ENCODE measurements around the gene SUCLG1.

SUCLG1 gene

DNA sequence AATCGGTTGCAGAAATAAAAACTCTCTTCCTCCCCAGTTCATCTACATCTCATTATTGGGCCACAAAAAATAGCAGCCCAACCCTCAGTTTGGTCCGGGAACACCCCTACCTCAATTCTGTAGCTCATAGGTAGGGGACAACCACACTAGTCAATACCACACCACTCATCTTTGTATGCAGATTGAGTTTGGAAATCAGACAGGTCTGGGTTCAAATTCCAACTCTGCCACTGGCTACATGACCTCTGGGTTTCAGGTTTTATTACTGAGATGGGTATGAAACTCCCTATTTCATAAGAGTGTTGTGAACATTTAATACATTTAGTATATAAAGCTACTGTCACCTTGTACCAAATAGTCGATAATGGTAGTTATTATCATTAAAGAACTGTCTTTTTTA, 2.2 kb upstream of the SUCLG1 start:
- no peak for DNase-seq (ENCODE audit: low read depth in 2 of 2)

DNA sequence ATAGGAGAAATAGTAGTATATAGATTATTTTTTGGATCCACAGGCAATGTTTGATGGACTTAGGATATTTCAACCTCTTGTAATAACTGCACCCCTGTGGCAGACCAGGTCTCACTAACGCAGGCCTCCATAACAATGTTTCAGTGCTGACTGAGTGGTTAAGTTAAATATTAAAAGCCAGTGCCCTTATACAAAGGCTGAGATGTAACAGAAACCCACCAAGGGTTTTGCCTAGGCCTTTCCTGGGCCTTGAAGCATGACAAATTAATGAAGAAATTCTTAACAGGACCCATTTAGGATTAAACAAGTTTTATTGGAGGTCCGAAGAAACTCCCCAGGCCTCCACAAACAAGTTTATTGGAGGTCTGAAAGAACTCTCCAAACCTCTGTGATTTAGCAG, 1.6 kb upstream of the SUCLG1 start:
- DNase-seq (ENCODE audit: low read depth in 2 of 2): no peak

DNA sequence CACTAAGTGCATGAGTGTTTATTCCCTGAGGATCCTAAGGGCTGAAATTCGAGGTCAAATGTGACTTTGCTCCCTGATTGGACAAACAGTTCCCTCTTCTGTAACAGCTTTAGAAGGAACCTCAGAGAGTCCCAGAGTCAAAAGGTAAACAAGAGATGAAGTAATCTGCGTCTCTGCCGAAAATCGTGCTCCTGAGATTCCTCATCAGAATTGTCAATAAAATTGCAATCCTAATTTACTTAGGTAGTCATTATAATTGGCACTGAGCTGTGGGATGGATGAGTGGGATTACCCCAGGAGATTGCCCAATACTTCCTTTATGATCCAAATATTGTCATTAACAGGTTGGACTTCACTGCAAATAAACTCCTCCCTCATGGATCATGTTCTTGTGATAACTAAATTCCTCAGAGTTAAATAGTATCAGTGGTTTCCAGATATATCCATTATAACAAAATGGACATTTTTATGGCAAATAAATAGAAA, 907 bp upstream of the SUCLG1 start:
- DNase-seq (ENCODE audit: low read depth in 2 of 2): no peak

DNA sequence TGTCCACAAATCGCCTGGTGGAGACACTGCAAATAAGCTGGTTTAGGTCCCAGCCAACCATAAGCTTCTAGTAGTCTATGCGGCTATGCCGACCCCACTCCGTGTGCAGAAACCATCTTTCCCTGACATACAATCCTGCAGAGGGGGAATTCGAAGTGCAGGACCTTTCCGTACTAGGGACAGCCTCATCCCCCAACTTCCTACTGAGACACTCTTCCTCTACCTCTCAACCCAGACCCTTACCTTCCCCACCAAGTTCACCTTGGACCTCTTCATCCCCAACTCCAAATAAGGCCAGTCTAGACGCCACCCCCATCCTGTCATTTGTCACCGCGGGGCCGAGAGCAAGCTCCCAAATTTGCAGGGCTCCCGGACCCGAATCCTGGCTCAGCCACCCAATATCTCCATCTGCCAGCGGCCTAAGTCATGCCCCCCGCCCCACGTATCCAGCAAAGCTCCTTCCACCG, 496 bp downstream of the SUCLG1 start:
- no peak for DNase-seq (ENCODE audit: low read depth in 2 of 2)

DNA sequence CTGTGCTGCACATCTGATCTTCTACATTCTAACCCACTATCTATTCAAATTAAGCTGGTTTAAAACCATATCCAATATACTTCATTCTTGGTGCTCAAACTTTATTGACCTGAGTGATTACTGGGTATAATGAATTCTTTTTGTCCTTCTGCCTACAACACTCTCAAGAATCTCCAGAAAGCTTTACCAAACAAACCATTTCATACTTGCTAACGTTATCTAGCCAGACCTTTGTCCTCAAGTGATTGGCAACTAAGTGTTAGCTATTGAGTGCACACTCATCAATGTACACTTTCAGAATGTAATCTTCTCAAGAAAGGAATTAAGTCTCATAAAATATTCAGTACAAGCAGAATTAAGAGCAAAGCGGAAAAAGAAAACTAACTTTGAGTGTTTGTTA, 1.4 kb downstream of the SUCLG1 start:
- DNase-seq (ENCODE audit: low read depth in 2 of 2): no peak

DNA sequence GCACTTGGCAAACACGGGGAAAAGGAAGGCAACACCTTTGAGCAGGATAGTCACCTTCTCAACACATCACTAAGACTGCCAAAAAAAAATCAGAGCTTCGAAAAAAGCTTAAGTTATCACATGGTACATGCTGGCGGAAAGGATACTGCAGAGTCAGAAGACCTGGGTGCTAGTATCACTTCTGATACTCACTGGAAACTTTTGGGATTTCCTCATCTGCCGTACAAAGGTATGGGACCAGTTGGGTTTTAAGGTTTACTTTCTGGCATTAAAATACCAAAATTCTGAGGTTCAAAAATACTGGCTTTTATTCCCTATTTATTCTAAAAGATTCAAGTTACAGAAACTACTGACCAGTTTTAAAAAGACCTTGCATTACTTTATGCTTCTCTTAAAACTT, 2.9 kb downstream of the SUCLG1 start:
- no peak for DNase-seq (ENCODE audit: low read depth in 2 of 2)

DNA sequence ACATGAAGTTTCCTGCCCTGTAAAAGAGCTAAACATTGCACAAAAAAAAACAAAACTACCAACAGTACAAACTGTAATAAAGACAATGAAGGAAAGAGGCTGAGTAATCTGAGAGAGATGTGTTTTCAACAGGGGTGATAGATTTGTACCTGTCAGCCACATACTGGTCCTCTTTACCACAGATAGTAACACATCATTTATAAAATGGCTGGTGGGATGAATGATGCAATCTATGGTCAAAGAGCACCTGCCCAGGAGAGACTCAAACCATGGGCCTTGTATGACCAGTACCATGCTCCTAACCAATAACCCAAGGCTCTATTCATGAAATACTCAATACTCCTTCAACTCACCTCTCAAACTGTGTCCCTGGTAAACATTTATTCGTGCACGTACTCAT, 4.5 kb downstream of the SUCLG1 start:
- DNase-seq (ENCODE audit: low read depth in 2 of 2): no peak

DNA sequence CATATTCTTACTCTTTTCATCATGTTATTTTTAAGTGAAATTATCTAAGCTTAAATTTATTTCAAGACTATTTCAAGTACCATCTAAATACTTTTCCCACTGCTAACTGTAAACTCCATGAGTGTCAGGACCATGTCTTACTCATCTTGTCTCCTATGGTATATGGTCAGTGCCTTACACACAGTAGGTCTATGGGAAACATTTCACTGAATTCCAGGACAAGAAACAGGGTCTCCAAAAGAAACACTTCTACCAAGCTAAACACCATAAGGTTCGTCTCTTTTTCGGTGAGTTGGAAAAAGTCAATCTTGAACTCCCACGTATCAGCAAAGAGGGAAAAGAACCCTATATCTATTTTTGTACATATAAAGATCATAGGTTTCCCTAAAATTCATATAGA, 6.5 kb downstream of the SUCLG1 start:
- no peak for DNase-seq (ENCODE audit: low read depth in 2 of 2)

DNA sequence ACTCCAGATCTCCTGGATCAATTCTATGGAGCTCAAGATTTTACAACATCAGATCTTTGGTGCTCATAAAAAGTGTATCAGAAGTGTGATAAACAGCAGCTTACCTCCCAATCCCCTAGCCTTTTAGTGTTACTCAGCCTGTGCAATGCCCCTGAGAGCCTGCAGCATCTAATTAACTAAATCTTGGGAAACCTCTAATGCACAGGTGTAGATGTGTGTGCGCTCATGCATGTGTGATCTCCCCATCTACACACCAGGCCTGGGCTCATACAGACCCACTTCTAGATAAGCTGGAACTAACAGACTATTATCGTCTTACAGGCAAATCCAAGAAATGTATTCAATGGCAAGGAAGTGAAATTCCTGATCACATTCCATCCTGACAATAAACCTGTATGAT, 7.5 kb downstream of the SUCLG1 start:
- no peak for DNase-seq (ENCODE audit: low read depth in 2 of 2)

DNA sequence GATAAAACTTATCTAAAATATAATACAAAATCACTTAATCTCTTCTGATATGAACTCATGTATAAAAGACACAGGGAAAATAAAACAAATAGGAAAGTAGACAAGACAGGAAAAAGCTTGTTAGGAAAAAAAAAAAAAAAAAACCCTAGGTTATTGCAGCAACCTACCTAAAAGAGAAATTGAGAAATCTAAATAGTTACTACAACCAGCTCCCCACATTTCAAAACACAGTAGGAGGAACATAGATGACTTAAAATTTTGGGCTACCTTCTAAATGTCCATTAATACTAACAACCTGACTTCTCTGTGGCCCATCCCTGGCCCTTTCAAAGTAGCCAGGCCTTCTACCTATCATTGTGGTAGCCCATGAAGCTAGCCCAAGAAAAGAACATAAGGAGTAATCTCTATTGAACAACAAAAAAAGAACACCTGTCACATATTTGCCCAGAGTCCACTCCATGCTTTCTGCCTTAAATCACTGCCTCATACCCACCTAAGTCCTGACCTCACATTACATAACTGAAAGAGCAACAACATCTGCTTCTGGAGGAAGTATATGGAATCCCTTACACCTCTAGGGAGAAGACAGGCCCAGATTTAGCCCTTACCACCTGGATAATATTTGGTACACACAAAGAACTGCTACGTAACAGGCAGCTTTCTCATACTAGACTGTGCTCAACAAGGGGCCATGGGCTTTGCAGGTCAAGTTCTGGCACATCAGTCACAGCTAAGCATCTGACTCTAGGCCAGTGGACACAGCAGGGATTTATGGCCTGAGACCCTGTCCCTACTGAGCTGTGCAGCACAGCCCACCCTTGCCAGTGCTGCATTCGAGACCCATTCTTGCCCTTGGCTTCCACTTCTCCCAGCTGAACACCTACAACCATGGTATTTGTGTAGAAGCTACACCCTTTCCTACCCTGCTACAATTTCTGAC, 8.5 kb downstream of the SUCLG1 start:
- DNase-seq (ENCODE audit: low read depth in 2 of 2): no peak

DNA sequence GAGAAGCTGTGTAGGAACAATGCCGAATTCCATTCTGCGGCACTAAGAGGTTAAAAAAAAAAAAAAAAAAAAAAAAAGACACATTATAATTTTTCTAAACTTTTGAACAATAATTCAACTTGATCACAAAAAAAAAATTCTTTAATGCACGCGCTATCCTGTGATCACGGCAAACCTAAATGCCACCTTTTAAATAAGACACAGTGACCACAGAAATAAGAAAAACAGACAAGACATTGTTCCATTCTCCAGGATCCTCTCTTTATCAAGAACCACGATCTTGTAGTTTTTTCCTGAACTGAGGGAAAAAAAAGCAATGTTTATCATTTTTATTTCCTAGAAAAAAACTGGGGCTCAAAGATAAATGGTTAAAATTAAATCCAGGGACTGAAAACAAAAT, 9.4 kb downstream of the SUCLG1 start:
- DNase-seq (ENCODE audit: low read depth in 2 of 2): no peak

DNA sequence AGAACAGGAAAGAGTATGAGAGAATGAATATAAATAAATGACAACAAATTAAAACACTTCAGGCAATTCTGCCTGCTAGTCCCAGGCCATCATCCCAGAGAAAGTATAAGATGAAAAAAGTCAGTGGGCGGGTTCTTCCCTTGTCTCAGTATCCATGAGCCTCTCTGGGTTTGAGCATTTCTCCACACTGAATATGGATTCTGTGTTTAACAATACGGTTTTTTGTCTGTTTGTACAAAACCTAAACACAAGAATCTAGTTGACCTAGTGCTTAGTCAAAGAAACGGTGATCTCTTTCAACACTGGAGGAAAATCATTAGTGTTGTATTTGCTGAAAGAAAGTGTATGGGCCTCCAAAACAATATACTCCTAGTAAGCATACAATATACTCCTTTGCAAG, 10.0 kb downstream of the SUCLG1 start:
- DNase-seq (ENCODE audit: low read depth in 2 of 2): no peak

DNA sequence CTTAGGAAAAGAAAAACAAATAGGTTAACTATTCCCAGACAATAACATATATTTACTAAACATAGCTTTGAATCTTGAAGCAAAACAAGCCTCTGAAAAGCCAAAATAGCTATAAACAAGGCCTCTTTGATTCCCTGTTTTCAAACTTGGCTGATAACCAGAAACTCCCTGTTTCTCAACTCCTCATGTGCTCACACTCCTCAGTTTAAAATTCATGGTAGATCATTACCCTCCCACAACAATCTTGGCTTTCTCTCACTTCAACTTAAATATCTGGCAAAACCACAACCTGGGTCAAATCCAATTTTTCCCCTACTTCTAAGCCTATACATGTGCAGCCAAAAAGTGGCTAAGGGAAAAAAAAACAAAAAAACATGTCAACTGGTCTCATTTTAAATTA, 15.6 kb downstream of the SUCLG1 start:
- DNase-seq (ENCODE audit: low read depth in 2 of 2): peak; percentile 73 to 84

DNA sequence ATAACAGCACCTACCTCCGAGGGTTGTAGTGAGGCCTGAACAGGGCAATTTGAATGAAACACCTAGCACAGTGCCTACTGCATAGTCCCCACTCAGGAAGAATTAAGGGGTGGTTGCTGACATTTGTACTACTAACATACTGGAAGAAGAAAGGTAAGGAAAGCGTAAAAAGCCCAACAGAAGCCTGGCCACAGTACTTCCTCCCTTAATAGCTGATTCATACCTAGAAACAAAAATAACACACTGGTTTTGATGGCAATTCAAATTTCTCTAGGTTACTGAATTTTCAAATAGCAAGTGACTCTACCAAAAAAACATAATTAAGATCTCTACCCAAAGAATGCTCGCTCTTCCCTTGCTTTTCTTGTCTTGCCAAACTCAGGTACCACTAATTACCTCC, 16.2 kb downstream of the SUCLG1 start:
- no peak for DNase-seq (ENCODE audit: low read depth in 2 of 2)

DNA sequence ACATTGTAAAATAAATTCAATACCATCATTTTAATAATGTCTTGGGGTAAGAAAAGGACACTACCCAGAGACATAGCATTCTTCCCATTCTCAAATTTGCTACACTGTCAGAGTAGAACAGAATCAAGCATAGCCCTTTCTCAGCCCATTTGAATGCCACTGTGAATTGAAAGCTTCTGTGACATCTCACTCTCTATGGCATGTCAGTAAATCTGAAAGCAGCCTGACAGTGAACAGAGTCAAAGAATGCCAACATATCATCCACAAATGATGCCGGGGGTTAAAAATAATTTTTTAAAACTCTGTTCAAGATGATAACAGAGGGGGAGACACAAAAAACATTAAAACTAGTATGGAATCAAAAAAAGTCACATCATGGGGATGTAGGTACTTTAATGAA, 17.6 kb downstream of the SUCLG1 start:
- DNase-seq (ENCODE audit: low read depth in 2 of 2): no peak

DNA sequence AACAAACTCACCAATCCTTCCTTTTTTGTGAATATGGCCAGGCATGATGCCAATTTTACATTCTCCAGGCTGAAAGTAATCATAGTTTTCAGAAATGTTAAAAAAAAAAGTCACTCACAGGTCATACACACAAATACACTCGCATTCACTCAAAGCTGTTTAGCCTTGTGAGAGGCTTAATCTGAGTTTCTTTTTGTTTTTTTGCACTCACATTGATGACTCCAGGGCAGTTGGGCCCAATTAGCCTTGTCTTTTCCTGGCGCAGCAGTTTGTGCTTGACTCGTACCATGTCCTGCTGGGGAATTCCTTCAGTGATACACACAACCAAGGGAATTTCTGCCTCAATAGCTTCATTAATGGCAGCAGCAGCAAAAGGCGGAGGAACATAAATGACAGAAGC, 18.0 kb downstream of the SUCLG1 start:
- DNase-seq (ENCODE audit: low read depth in 2 of 2): no peak

DNA sequence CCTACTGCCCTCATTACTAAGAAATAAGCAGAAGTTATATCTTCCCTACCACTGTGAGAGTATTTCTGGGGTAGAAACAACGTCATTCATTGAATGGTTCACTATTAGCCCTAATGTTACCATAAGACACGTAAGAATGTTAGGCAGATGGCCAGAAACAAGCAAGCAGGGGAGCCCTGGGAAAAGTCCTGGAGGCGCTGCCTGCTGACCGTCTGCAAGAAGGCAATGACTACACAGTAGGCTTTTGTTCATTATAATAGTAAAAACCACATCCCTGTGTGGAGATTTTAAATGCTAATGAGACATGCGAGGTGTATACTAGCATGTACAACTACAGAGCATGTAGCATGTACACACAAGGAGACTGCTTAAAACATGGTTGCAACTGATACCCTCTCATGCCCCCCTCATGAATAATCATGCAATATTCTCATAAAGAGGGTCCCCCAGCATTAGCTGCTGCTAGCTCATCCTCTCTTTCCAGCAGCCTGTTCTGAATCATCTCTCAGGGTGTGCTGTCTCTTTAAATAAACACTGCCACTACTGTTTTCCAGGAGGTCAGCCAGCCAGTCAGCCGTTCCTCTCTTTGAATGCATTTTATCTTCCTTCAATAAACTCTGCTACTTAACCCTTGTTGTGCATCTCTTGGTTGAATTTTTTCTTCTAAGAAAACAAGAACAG, 23.6 kb downstream of the SUCLG1 start:
- DNase-seq (ENCODE audit: low read depth in 2 of 2): no peak

DNA sequence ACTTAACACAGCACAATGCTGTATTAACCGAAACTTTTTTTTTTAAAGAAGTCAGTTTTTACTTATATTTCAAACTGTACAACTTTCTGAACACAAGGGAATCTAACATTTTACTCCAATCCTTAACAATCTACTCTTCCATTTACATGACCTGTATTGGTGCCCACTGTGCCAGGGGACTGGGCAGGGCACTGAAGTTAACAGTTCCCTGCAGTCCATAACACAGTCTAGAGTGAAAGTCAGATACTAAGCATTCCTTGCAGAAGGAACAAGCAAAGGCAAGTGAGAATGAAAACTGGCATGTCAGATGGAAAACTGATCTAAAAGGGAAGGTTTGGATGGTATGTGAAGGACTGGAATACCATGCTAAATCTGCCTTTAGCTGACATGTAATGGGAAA, 29.8 kb downstream of the SUCLG1 start:
- DNase-seq (ENCODE audit: low read depth in 2 of 2): no peak

DNA sequence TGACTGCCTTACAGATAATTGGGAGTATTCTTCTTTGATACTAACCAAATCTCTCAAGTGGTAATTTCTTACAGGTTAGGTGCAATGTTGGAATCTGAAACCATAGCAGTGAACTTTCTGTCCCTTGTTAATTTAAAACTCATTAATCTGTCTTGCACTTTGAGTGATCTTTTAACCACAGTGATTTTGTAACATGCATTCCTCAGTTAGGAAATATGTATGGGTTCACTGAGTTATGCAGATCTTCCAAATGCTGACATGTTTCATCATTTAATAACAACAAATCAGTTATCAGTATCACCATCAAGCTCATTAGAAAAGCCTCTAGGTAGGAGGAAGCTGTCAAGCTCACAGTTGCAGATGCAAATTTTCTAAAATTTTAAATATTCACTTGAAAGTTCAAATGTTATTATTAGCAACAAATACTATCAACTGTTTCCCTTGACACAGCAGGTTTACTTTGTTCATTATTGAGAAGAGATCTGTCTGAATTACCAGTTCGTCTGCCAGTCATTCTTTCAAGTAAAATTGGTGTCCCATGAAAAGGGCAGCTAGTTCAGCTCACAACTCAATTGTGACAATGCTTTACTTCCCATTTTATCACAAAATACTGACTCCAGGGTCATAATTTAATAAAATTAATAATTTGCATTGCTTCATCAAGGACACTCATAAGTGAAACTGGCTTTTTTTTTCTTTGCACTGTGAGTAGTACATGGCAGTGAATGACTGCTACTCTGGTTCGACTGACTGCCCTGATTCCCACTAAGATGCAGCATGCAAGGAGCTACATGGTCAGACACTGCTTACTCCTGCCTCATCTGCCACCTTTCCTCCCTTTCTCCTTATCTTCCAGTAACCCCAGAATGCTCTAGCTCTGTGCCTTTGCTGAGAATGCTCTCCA, 31.6 kb downstream of the SUCLG1 start:
- peak; percentile 37 to 49 for DNase-seq (ENCODE audit: low read depth in 2 of 2)

DNA sequence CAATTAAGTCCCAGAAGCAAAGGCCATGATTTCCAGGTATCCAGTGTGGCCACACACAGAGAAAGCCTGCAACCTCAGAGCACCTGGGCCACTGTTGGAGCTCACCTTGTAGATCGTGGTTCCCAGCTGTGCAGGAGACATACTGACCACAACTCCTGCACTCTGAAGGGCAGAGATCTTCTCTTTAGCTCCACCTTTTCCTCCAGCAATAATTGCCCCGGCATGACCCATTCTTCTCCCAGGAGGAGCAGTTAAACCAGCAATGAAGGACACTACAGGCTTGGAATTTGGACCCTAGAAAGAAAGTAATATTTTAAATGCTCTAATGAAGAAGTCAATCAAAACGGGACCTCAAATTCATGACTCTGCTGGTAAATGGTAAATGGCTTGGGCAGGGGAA, 33.8 kb downstream of the SUCLG1 start:
- DNase-seq (ENCODE audit: low read depth in 2 of 2): no peak

DNA sequence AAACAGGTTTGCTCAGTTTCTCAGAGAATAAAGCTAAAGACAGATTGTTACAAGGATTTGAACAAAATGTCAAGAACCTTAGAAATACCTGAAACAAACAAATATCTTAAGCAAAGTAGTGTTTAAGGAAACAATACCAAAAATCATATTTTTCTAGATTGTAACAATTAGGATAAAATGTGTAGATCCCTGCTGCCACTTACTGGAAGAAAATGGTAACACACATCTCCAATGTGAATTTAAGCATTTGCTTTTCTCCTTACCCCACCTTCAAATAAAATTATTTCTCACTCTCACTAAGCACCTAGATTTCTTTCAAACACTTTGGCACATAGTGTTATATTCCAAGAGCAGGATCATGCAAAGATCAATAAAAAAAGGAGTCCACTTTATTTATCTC, 34.9 kb downstream of the SUCLG1 start:
- DNase-seq (ENCODE audit: low read depth in 2 of 2): no peak

DNA sequence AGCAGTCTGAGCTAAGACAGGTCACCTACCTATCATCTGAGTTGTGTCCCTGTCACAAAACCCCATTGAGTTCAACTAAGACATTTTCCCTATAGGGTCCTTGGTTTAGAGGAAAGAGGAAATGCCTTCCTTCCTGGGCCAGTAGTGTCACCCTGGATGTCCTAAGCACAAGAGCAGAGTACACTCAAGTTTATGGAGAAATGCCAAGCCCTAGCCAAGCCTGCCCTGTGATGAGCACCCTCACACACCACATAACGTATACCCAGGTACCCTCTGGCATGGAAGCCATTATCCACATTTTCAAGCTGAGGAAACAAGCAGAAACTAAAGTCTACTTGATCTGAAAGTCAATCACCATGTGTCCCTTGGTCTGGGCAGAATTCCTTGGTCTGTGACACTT, 37.3 kb downstream of the SUCLG1 start:
- no peak for DNase-seq (ENCODE audit: low read depth in 2 of 2)

All from fibroblast of skin of left biceps (primary cell).